ENCODE data around the gene KCNQ5.

DNA sequence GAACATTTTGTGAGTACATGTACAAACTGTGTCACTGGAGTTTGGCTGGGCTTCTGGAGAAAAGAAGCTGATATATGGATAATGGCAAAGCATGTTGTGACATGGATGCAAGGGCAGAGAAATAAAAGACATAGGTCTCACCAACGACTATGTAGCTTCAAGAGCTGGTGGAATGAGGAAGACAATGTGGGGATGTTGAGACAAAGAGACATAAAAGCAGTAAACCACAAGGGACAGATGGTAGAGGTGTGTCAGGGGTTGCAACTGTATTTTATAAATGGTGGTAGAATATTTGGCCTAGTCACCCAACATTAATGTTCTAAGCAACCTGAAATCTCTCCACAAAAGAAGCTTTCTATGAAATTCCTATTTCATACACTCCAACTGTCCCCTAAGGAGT, 199.0 kb downstream of the KCNQ5 start:
- TF ChIP-seq CTCF (IDR thresholded peaks at IDR 0.05; ENCODE audit: low read length) (no peak), EZH2 (IDR thresholded peaks at IDR 0.05; ENCODE audit: borderline replicate concordance, low read length) (no peak)
